Testis (tissue), 2 donors: ENCODE measurements around the gene HAO1.

ENCODE experiments used
- POLR2A ChIP-seq: fragments of 450-650 bp; IDR thresholded peaks from one replicate; pipeline ENCODE4 v1.6.1; 2017; ENCODE audit warnings: antibody characterized with exemption, mild to moderate bottlenecking, moderate library complexity
- TF ChIP-seq, protein P1 (sequence below), 3 experiments: fragments of 450-650 bp in 2 of 3; fragments of 200-600 bp in 1 of 3; sonication (generic) in 1 of 3; IDR thresholded peaks; one replicate each; pipeline ENCODE4 v1.5.1; 2016 to 2019; ENCODE audit warnings: antibody characterized with exemption in 3 of 3, mild to moderate bottlenecking in 2 of 3, moderate library complexity in 1 of 3

DNA sequence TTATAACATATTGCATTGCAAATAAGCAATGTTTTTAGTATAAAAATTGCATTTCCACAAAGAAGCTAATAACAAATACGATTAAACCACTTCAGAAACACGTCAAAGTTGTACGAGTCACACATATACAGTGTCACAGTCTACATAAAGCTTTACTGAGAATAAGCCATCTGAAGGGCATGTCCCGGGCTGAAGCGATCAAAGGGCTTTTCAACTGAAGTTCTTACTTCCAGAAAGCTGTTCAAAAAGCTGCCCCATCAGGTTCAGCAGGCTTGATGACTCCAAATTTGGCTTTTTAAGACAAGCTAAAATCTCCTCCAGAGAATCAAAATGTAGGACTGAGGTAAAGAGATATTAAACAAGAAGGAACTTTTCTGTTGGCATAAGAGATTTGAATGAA lies 37.5 kb upstream of the HAO1 start:
- TF ChIP-seq, protein P1, sequence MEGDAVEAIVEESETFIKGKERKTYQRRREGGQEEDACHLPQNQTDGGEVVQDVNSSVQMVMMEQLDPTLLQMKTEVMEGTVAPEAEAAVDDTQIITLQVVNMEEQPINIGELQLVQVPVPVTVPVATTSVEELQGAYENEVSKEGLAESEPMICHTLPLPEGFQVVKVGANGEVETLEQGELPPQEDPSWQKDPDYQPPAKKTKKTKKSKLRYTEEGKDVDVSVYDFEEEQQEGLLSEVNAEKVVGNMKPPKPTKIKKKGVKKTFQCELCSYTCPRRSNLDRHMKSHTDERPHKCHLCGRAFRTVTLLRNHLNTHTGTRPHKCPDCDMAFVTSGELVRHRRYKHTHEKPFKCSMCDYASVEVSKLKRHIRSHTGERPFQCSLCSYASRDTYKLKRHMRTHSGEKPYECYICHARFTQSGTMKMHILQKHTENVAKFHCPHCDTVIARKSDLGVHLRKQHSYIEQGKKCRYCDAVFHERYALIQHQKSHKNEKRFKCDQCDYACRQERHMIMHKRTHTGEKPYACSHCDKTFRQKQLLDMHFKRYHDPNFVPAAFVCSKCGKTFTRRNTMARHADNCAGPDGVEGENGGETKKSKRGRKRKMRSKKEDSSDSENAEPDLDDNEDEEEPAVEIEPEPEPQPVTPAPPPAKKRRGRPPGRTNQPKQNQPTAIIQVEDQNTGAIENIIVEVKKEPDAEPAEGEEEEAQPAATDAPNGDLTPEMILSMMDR (IDR thresholded peaks at IDR 0.05), result no peak
- no peak for TF ChIP-seq POLR2A
